Right hindlimb (tissue), 1 donor: ENCODE data around the gene TINAGL1.

Experiments
- DNase-seq: peaks from one replicate; pipeline ENCODE4 v3.0.0-alpha.2; 2018

TINAGL1 gene

GRCh38 chr1:31632649-31633048 lies 56.3 kb downstream of the TINAGL1 start:
- DNase-seq, result no peak

DNA sequence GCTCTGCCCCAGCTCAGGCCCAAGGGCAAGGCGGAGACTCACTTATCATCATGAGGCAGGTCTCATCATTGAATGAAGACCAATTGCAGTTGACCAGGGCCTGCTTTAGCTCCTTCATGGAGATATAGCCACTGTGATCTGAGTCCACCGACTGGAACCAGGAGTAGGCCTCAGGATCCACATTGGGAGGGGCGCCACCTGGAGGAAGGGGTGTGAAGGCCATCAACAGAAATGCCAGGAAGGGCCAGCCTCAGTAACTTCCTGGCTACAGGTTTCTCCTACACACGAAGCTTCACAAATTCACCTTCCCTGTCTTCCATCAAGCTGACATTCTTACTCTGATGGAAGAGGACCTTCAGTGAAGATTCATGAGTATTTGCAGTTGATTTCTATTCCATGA lies 56.8 kb downstream of the TINAGL1 start:
- no peak for DNase-seq
